OCI-LY1 (cell line): Measurements from ENCODE around the gene TOR3A.

Experiments used
- H2AFZ ChIP-seq: fragments of 200-600 bp; sonication (generic), shearing (Covaris generic); 2 replicates; pipeline ENCODE4 v1.6.0; 2014; ENCODE audit warnings: antibody characterized with exemption, mild to moderate bottlenecking, low read length
- H3F3A ChIP-seq: fragments of 200-600 bp; sonication (generic), shearing (Covaris generic); 2 replicates; pipeline ENCODE4 v1.6.0; 2014; ENCODE audit warnings: mild to moderate bottlenecking, antibody characterized with exemption, low read length, moderate library complexity; ENCODE audit not compliant: insufficient read depth
- H3K27ac ChIP-seq: fragments of 200-600 bp; sonication (generic); 2 replicates; pipeline ENCODE4 v1.5.1; 2014; ENCODE audit warnings: low read length, mixed run types, mild to moderate bottlenecking, low read depth; ENCODE audit not compliant: poor library complexity, severe bottlenecking
- H3K27me3 ChIP-seq: fragments of 200-600 bp; sonication (generic); 2 replicates; pipeline ENCODE4 v1.6.0; 2014; ENCODE audit warnings: antibody characterized with exemption, mild to moderate bottlenecking, low read length, moderate library complexity; ENCODE audit not compliant: insufficient read depth
- H3K36me3 ChIP-seq: fragments of 200-600 bp; sonication (generic); 2 replicates; pipeline ENCODE4 v1.6.1; 2014; ENCODE audit warnings: mild to moderate bottlenecking, antibody characterized with exemption, low read length, moderate library complexity, mixed read lengths; ENCODE audit not compliant: insufficient read depth
- H3K4me1 ChIP-seq: fragments of 200-600 bp; sonication (generic); 2 replicates; pipeline ENCODE4 v1.5.1; 2014; ENCODE audit warnings: mild to moderate bottlenecking, low read length, moderate library complexity; ENCODE audit not compliant: insufficient read depth, severe bottlenecking
- H3K4me2 ChIP-seq: fragments of 200-600 bp; sonication (generic), shearing (Covaris generic); 2 replicates; pipeline ENCODE4 v1.6.1; 2014; ENCODE audit warnings: low read length
- H3K4me3 ChIP-seq: fragments of 200-600 bp; sonication (generic); 2 replicates; pipeline ENCODE4 v1.5.1; 2014; ENCODE audit warnings: low read length, low read depth, mild to moderate bottlenecking, mixed read lengths; ENCODE audit not compliant: poor library complexity, severe bottlenecking
- H3K79me2 ChIP-seq: fragments of 200-600 bp; shearing (Covaris generic); 2 replicates; pipeline ENCODE4 v1.6.1; 2016; ENCODE audit warnings: mixed run types, low read length, mixed read lengths; ENCODE audit not compliant: insufficient read depth
- H3K9ac ChIP-seq: fragments of 200-600 bp; sonication (generic), shearing (Covaris generic); 2 replicates; pipeline ENCODE4 v1.6.1; 2014; ENCODE audit warnings: mild to moderate bottlenecking, low read length, mixed read lengths
- H3K9me2 ChIP-seq: fragments of 200-600 bp; sonication (generic), shearing (Covaris generic); 2 replicates; pipeline ENCODE4 v1.6.1; 2014; ENCODE audit warnings: low read depth, mild to moderate bottlenecking, low read length, mixed read lengths
- H3K9me3 ChIP-seq: fragments of 200-600 bp; shearing (Covaris generic); 2 replicates; pipeline ENCODE4 v1.6.1; 2014; ENCODE audit warnings: low read length, mixed read lengths
- H4K20me1 ChIP-seq: fragments of 200-600 bp; sonication (generic), shearing (Covaris generic); 2 replicates; pipeline ENCODE4 v1.6.0; 2016; ENCODE audit warnings: mild to moderate bottlenecking, low read length; ENCODE audit not compliant: insufficient read depth
- EZH2 ChIP-seq: fragments of 200-600 bp; sonication (generic), shearing (Covaris generic); IDR thresholded peaks from 2 replicates; pipeline ENCODE4 v1.8.0; 2017; ENCODE audit warnings: borderline replicate concordance, mixed run types, mild to moderate bottlenecking, antibody characterized with exemption, low read length, moderate library complexity, mixed read lengths
- TF ChIP-seq, protein P1 (sequence below): fragments of 200-600 bp; sonication (generic), shearing (Covaris generic); IDR thresholded peaks from 2 replicates; pipeline ENCODE4 v1.5.1; 2017; ENCODE audit warnings: mild to moderate bottlenecking, antibody characterized with exemption, low read length, moderate library complexity, mixed read lengths

The TOR3A gene

DNA sequence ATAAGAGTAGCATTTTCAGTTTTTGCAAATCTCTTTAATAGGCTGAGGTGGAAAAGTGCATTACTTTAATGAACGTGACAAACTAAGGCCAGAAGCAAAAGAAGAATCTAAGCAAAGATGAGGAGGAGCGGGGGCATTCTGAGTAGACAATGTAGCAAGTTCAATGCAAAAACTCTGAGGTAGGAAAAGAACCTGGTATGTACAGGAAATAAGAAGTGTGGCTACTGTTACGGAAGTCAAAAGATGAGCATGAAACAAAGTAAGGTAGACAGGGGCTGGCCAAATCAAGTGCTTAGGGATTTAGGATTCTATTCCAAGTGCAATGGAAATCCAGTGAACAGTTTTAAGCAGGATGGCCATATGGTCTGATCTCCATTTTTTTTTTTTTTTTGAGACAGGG is 63.7 kb downstream of the TOR3A start:
- no peaks in the 10 kb centered on the region for H3F3A ChIP-seq
- H2AFZ ChIP-seq, result no peak overlapping the region
- H3K4me1 ChIP-seq, result peaks cover 17% of the 10 kb centered on the region
- no peak overlapping the region for H3K9ac ChIP-seq
- H3K4me2 ChIP-seq, result no peak overlapping the region
- H3K9me2 ChIP-seq, result no peaks in the 10 kb centered on the region
- no peak overlapping the region for H3K4me3 ChIP-seq
- no peak overlapping the region for H3K27ac ChIP-seq
- H3K79me2 ChIP-seq, result no peaks in the 10 kb centered on the region
- H3K27me3 ChIP-seq, result no peaks in the 10 kb centered on the region
- TF ChIP-seq EZH2, result no peak
- TF ChIP-seq, protein P1, sequence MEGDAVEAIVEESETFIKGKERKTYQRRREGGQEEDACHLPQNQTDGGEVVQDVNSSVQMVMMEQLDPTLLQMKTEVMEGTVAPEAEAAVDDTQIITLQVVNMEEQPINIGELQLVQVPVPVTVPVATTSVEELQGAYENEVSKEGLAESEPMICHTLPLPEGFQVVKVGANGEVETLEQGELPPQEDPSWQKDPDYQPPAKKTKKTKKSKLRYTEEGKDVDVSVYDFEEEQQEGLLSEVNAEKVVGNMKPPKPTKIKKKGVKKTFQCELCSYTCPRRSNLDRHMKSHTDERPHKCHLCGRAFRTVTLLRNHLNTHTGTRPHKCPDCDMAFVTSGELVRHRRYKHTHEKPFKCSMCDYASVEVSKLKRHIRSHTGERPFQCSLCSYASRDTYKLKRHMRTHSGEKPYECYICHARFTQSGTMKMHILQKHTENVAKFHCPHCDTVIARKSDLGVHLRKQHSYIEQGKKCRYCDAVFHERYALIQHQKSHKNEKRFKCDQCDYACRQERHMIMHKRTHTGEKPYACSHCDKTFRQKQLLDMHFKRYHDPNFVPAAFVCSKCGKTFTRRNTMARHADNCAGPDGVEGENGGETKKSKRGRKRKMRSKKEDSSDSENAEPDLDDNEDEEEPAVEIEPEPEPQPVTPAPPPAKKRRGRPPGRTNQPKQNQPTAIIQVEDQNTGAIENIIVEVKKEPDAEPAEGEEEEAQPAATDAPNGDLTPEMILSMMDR, result no peak
- no peaks in the 10 kb centered on the region for H4K20me1 ChIP-seq
- H3K9me3 ChIP-seq, result no peaks in the 10 kb centered on the region
- H3K36me3 ChIP-seq, result no peaks in the 10 kb centered on the region
